Measurements from ENCODE around the gene ZFYVE28. TPM values are rescaled to one million over a fixed set of nuclear protein-coding genes. Genes with fewer than 3 reads are reported as not detected.

The ZFYVE28 gene
- polyA plus RNA-seq, 1 of the 3 experiments (the other 2 are of a cell fraction) = 3.2 TPM

- H3K27ac ChIP-seq (ENCODE audit: low read depth in 2 of 2, low read length in 1 of 2) = no peak overlapping the region; a peak in 1 of 4 replicates
- H3K4me1 ChIP-seq (ENCODE audit: control insufficient read depth in 1 of 2, insufficient read depth in 2 of 2, low read depth in 1 of 2, low read length in 1 of 2) = peaks cover 0 to 18% of the 10 kb centered on the region in 2 experiments; a peak in 2 of 4 replicates
- ChIA-PET POLR2A (interaction anchor here (2.2 kb wide), 1 partner anchor 10 kb away, joined by 9 read pairs; no protein-coding TSS in a partner anchor), CTCF (interaction anchor here (0.7 to 3.1 kb wide), 2 partner anchors 10 kb away, joined by 3 to 15 read pairs; no protein-coding TSS in a partner anchor)
- H4K20me1 ChIP-seq (ENCODE audit: insufficient read depth) = no peaks in the 10 kb centered on the region
- H3F3A ChIP-seq (replicated peaks; ENCODE audit: insufficient read depth) = no peaks in the 10 kb centered on the region
- no peaks in the 10 kb centered on the region for H3K9me2 ChIP-seq
- WGBS (ENCODE audit: low lambda C conversion rate) = 78% methylated on average over 3 of the region's 7 CpGs
- no peak overlapping the region for H2AFZ ChIP-seq (ENCODE audit: low read depth)
- no peaks in the 10 kb centered on the region for H3K9me3 ChIP-seq
- TF ChIP-seq MAX (IDR thresholded peaks at IDR 0.05; ENCODE audit: low read depth) (no peak), USF2 (IDR thresholded peaks at IDR 0.05; ENCODE audit: borderline replicate concordance, low read depth, low read length) (no peak), TAF1 (IDR thresholded peaks at IDR 0.05; ENCODE audit: borderline replicate concordance, low read depth, low read length) (no peak), NFIC (IDR thresholded peaks at IDR 0.05; ENCODE audit: borderline replicate concordance) (no peak), EZH2phosphoT487 (IDR thresholded peaks at IDR 0.05; ENCODE audit: borderline replicate concordance, low read depth) (no peak), MEF2A (IDR thresholded peaks at IDR 0.05; ENCODE audit: borderline replicate concordance, low read depth) (no peak), JUND (IDR thresholded peaks at IDR 0.05) (no peak), SMC3 (IDR thresholded peaks at IDR 0.05; ENCODE audit: low read depth, low read length) (no peak), MXI1 (IDR thresholded peaks at IDR 0.05; ENCODE audit: low read depth, low read length) (no peak)
- H3K79me2 ChIP-seq (ENCODE audit: insufficient read depth) = no peaks in the 10 kb centered on the region
- H3K4me3 ChIP-seq (ENCODE audit: low read depth in 2 of 2, low read length in 1 of 2) = no peak overlapping the region
- no peak for DNase-seq
- 0 out of 2 replicates have a peak overlapping the region, but pooled peaks have one; percentile 62 for H3K4me2 ChIP-seq
- H3K36me3 ChIP-seq (replicated peaks in 1 of 2; ENCODE audit: control insufficient read depth in 1 of 2, insufficient read depth in 2 of 2, low read length in 1 of 2) = no peaks in the 10 kb centered on the region
- H3K9ac ChIP-seq = no peak overlapping the region
- no peaks in the 10 kb centered on the region for H3K27me3 ChIP-seq (ENCODE audit: insufficient read depth)
Observed at GRCh38 chr4:2402941-2403340, 15.5 kb downstream of the ZFYVE28 start.

GRCh38 chr4:2402048-2402842, 16.2 kb downstream of the ZFYVE28 start:
- Histone ChIP-seq H3K9ac (no peak overlapping the region), H3K27ac (ENCODE audit: low read depth in 2 of 2, low read length in 1 of 2) (peak overlapping the region in 1 of 2 experiments; percentile 40; a peak in 2 of 4 replicates), H3K4me3 (ENCODE audit: low read depth in 2 of 2, low read length in 1 of 2) (peak overlapping the region; percentile 19 to 44), H3F3A (replicated peaks; ENCODE audit: insufficient read depth) (no peaks in the 10 kb centered on the region), H4K20me1 (ENCODE audit: insufficient read depth) (no peaks in the 10 kb centered on the region), H3K4me1 (ENCODE audit: control insufficient read depth in 1 of 2, insufficient read depth in 2 of 2, low read depth in 1 of 2, low read length in 1 of 2) (peaks cover 0 to 18% of the 10 kb centered on the region in 2 experiments; a peak in 2 of 4 replicates), H3K79me2 (ENCODE audit: insufficient read depth) (no peaks in the 10 kb centered on the region), H3K36me3 (replicated peaks in 1 of 2; ENCODE audit: control insufficient read depth in 1 of 2, insufficient read depth in 2 of 2, low read length in 1 of 2) (no peaks in the 10 kb centered on the region), H3K27me3 (ENCODE audit: insufficient read depth) (no peaks in the 10 kb centered on the region), H3K9me2 (no peaks in the 10 kb centered on the region), H2AFZ (ENCODE audit: low read depth) (peak overlapping the region; percentile 72; the same call in 1 of the 2 replicates), H3K9me3 (no peaks in the 10 kb centered on the region), H3K4me2 (peak overlapping the region; percentile 62; the same call in 1 of the 2 replicates)
- CTCF ChIA-PET = interaction anchor here (0.7 to 3.1 kb wide), 2 partner anchors 9 to 10 kb away, joined by 3 to 15 read pairs; no protein-coding TSS in a partner anchor
- peak; percentile 87 for DNase-seq
- 47% methylated on average over 17 of the region's 27 CpGs for WGBS (ENCODE audit: low lambda C conversion rate)
- POLR2A ChIA-PET = interaction anchor here (2.2 kb wide), 1 partner anchor 11 kb away, joined by 9 read pairs; no protein-coding TSS in a partner anchor
- TF ChIP-seq FOSL2 (IDR thresholded peaks at IDR 0.05; ENCODE audit: borderline replicate concordance, low read depth) = no peak
- no peak for TF ChIP-seq NRF1 (IDR thresholded peaks at IDR 0.05; ENCODE audit: low read depth, low read length)
- TF ChIP-seq SMC3 (IDR thresholded peaks at IDR 0.05; ENCODE audit: low read depth, low read length) = peak; percentile 4; the same call in 1 of the 2 replicates
- no peak for TF ChIP-seq IRF3 (IDR thresholded peaks at IDR 0.05; ENCODE audit: low read depth, low read length)
- no peak for TF ChIP-seq USF1 (IDR thresholded peaks at IDR 0.05; ENCODE audit: borderline replicate concordance, low read depth)
- TF ChIP-seq ZBTB33 (IDR thresholded peaks at IDR 0.05; ENCODE audit: borderline replicate concordance, low read depth) = no peak
- TF ChIP-seq SIN3A (IDR thresholded peaks at IDR 0.05; ENCODE audit: borderline replicate concordance, low read depth, low read length) = no peak
- TF ChIP-seq EP300 (IDR thresholded peaks at IDR 0.05; ENCODE audit: borderline replicate concordance in 1 of 2, low read depth in 1 of 2, low read length in 1 of 2) = no peak
- TF ChIP-seq USF2 (IDR thresholded peaks at IDR 0.05; ENCODE audit: borderline replicate concordance, low read depth, low read length) = no peak
- TF ChIP-seq YY1 (IDR thresholded peaks at IDR 0.05; ENCODE audit: low read depth) = no peak
- no peak for TF ChIP-seq TAF1 (IDR thresholded peaks at IDR 0.05; ENCODE audit: borderline replicate concordance, low read depth, low read length)
- no peak for TF ChIP-seq RCOR1 (IDR thresholded peaks at IDR 0.05; ENCODE audit: low read length)

Data from SK-N-SH (cell line).